Retinal pigment epithelial cell (primary cell): ENCODE results near the gene APOA5.
"Not testable (repeated sequence)": the region's sequence is repeated elsewhere in the genome, so short reads cannot be mapped to it uniquely, and the experiment has no call there.

ENCODE experiments used
- DNase-seq: peaks from one replicate; pipeline ENCODE4 v3.0.0-alpha.2; 2010; ENCODE audit warnings: low read depth
- H3K4me3 ChIP-seq: 2 replicates; pipeline ENCODE4 v1.5.1; 2011; ENCODE audit warnings: mild to moderate bottlenecking, low read length, control low read depth, moderate library complexity
- TF ChIP-seq, protein P1 (sequence below): conservative IDR thresholded peaks from 2 replicates; pipeline ENCODE4 v1.5.1; 2011; ENCODE audit warnings: low read depth, low read length, control low read depth, inconsistent platforms

Gene APOA5

DNA sequence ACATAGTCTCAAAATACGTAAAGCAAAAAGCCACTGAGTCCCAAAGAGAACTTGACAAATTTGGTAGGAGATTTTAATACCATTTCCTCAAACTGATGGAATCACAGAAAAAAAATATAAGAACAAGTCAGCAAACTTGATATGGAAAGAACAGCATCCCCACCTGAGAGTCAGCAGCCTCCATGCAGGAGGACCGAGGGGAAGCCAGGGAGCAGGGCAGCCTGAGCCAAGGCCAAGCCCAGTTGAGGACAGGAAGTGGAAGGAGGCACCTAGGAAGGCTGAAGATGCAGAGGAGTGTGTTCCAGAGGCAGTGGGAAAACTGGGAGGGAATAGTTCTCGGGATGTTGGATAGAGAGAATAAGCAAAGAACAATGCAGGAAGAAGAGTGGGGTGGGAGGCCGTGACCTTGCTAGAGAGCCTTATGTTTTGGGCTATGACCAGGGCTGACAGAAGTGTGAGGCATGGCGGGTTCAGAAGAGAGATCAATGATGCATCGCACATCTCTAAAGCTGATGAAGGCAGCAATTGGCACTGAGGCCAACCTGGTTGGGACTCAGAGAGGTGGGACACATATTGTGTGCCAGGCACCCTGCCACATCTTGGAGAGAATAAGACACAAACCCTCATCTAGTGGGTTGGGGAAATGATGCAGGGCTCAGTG lies 16.1 kb upstream of the APOA5 start:
- DNase-seq = no peak
- TF ChIP-seq, protein P1, sequence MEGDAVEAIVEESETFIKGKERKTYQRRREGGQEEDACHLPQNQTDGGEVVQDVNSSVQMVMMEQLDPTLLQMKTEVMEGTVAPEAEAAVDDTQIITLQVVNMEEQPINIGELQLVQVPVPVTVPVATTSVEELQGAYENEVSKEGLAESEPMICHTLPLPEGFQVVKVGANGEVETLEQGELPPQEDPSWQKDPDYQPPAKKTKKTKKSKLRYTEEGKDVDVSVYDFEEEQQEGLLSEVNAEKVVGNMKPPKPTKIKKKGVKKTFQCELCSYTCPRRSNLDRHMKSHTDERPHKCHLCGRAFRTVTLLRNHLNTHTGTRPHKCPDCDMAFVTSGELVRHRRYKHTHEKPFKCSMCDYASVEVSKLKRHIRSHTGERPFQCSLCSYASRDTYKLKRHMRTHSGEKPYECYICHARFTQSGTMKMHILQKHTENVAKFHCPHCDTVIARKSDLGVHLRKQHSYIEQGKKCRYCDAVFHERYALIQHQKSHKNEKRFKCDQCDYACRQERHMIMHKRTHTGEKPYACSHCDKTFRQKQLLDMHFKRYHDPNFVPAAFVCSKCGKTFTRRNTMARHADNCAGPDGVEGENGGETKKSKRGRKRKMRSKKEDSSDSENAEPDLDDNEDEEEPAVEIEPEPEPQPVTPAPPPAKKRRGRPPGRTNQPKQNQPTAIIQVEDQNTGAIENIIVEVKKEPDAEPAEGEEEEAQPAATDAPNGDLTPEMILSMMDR = no peak
- H3K4me3 ChIP-seq = no peak overlapping the region

- TF ChIP-seq, protein P1 = no peak
- no peak for DNase-seq
- H3K4me3 ChIP-seq = no peak overlapping the region
Measured at GRCh38 chr11:116804001-116804400, 12.3 kb upstream of the APOA5 start.

DNA sequence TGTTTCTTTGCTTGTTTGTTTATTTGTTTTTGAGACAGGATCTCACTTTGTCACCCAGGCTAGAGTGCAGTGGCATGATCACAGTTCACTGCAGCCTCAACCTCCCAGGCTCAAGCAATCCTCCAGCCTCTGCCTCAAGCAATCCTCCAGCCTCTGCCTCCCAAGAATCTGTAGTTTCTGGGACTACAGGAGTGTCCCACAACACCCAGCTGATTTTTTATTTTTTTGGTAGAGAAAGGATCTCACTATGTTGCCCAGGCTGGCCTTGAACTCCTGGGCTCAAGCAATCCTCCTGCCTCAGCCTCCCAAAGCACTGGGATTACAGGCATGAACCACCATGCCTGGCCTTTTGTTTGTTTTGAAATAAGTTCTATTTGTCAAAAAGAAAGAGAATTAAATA lies 10.0 kb upstream of the APOA5 start:
- DNase-seq, H3K4me3 ChIP-seq: not testable (repeated sequence)

- TF ChIP-seq, protein P1 = no peak
- no peak for DNase-seq
Measured at GRCh38 chr11:116800610-116801009, 8.9 kb upstream of the APOA5 start.

GRCh38 chr11:116798368-116798767 lies 6.7 kb upstream of the APOA5 start:
- TF ChIP-seq, protein P1 = no peak
- no peak for DNase-seq

More at GRCh38 chr11:116800610-116801009, 8.9 kb upstream of the APOA5 start:
- H3K4me3 ChIP-seq = no peak overlapping the region

GRCh38 chr11:116797816-116798215 lies 6.1 kb upstream of the APOA5 start:
- TF ChIP-seq, protein P1 = no peak

More at GRCh38 chr11:116798368-116798767, 6.7 kb upstream of the APOA5 start:
- H3K4me3 ChIP-seq = no peak overlapping the region

GRCh38 chr11:116796548-116796947 lies 4.9 kb upstream of the APOA5 start:
- TF ChIP-seq, protein P1 = no peak
- H3K4me3 ChIP-seq = no peak overlapping the region
- no peak for DNase-seq

More at GRCh38 chr11:116797816-116798215, 6.1 kb upstream of the APOA5 start:
- DNase-seq = no peak
- H3K4me3 ChIP-seq = no peak overlapping the region
